HG02885 (cell line): Measurements from ENCODE around the gene WASF2.
"Not testable (repeated sequence)": the region's sequence is repeated elsewhere in the genome, so short reads cannot be mapped to it uniquely, and the experiment has no call there.

ENCODE experiments used
- ATAC-seq: cut with Tn5 transposase; IDR thresholded peaks from one replicate; pipeline ENCODE4 v1.9.1; 2021; ENCODE audit warnings: mild to moderate bottlenecking; ENCODE audit not compliant: unreplicated experiment, poor library complexity

Gene WASF2

DNA sequence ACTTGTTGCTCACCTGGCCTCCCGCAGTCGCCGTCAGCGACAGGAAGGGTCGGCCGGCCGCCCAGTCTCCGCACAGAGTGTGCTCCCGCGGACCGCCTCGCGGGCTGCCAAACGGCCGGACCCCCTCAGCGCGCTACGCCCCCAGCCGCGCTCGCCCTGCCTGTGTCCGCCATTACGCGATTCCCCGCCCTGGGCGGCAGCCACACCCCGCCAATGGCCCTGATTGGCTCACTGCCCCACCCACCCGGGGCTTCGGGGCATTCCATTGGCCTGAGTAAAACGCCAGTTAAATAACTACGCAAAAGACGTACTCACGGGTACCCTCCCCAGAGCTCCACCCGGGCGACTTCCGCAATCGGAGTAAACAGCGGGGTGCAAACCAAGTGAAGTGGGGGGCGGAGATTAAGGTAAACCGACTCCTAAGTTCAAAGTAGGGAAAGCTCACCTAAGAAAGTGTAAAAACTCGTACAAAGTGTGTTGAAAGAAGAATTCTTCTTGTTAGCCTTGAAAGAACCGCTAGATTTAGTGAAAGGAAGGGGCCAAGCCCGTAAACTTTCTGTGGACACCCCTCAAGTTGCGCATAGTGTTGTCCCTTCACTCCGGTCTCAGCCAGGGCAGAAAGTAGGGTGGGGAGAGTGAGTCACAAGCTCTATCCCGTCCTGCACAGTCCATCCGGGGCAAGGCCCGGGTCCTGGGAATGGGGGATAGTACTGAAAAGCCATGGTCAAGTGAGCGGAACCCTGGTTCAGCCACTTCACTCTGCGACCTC is at the start of gene WASF2:
TSS of gene WASF2 (minus strand) at position 195 of the 769 bp plus-strand sequence. CDS start 61,277 bp downstream, outside the sequence.
- ATAC-seq, result peak; percentile 87

GRCh38 chr1:27538793-27539192 is 48.8 kb upstream of the WASF2 start:
- no peak for ATAC-seq

DNA sequence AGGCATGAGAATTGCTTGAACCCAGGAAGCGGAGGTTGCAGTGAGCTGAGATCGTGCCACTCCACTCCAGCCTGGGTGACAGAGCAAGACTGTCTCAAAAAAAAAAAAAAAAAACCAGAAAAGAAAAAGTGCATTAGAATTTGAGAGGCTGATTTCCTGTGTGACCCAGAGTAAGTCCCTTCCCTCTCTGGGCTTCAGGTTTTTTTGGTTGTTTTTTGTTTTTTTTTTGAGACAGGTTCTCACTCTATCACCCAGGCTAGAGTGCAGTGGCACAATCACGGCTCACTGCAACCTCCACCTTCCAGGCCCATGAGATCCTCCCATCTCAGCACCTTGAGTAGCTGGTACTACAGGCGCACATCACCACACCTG is 48.3 kb upstream of the WASF2 start:
- not testable (repeated sequence) for ATAC-seq

DNA sequence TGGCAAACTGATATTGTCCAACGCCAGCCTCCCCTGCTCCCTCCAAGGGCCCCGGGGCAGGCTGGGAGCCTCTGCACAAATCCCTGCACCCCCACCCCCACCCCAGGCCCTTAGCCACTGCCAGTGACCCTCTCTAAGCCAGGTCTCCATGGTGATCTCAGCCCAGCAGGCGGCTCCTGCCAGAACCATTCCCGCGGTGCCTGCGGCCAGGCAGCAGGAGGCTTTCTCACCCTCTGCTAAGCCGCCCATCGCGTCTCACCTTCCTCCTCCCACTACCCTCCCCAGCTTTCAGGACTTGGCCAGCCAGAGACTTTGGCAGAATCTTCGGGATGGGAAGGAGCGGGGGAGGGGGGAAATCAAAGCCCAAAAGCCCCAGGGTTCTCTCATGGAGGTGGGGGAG is 46.8 kb upstream of the WASF2 start:
- no peak for ATAC-seq

DNA sequence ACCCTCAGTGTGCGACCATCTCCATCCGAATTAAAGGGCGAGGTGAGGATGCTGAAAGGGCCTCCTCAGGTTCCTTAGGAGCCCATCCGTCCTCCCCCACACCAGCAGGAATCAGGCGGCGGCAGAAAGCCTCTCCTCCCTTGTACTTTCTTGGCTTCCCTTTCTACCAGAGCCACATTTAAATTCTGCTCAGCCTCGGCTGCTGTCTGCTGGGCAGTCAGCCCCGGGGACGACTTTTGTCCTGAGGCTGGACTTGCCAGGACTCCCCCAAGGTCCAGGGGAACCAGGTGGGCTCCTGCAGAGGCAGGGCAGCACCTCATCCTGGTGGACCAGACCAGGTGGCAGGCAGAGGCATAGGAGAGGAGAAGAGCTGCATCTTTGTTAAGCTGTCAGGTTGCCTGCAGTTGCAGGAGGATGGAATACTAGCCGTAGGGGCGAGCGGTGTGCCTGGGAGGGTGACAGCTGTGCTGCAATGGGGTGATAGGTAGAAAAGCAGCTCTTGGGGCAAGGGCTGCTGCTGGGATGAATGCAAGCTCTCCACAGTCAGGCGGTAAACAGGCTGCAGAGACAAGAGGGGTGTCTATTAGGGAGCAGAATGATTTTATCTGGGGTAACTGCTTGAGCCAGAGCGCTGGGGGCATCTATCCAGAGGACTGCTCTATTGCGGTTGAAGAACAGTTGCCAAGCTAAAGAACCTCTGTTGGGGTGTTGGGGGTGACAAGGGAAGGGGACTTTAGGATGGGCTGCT is 46.2 kb upstream of the WASF2 start:
- no peak for ATAC-seq

DNA sequence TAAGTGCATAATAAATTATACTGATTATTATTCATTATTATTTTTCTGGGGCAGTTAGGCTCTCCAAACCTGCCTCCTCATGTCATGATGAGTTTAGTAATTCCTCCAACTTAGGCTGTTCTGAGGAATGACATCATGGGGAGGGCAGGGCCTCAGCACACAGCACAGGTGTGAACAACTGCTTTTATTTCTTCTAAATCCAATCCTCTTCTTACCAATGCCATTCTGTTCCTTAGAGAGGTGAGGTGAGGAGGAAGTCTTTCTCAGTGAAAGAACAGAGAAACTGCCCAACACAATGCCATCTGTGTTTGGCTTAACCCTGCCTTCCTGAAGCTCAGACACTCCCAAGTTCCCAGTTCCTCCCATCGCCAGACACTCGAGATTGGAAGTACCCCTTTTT is 45.4 kb upstream of the WASF2 start:
- no peak for ATAC-seq

DNA sequence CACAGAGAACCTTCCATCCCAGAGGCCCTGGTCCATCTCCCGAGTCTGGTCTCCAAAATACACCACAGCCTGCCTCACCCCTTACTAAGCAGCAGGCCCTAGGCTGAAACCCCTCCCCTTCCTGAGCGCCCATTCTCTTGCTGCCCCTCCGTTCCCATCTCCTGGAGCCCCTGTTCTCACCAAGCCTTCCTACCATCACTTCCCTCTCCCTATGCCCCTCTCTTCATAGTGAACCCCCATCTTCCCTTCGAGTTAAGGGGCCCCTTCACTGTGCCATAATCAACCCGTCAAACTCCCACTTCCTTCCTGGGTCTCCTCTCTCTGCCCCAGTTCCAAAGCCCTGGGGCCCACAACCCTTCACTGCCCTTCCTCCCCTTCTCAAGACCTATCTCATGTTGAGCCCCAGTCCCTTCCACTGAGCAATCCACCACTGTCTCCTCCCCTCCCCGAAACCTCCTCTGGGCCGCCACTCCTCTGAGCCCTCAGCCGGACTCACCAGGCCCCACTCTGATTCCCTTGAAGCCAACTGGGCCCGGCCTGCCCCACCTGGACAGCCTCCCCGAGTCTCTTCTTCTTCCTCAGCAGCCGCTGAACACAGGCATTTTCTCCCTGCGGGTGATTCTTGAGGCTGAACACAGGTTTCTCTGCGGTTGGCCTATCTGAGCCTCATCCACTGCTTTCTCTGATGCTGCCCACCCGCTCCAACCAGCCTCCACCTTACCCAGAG is 42.2 kb upstream of the WASF2 start:
- no peak for ATAC-seq

GRCh38 chr1:27530192-27530591 is 40.2 kb upstream of the WASF2 start:
- ATAC-seq, result no peak

DNA sequence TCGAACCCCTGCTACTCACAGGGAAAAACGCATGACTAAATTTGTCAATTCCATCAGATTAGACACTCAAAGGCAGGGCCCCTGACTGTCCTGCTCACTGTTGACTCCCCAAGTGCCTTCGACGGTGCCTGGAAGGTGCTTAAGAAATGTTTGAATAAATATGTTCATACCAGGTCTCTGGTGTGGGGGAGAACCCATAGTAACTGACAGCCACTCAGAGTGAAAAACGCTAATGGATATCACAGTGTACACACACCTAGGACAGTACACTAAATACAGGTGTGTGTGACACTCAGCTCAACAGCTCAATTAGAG is 39.7 kb upstream of the WASF2 start:
- no peak for ATAC-seq

GRCh38 chr1:27528818-27529703 is 39.1 kb upstream of the WASF2 start:
- ATAC-seq, result no peak

GRCh38 chr1:27527890-27528817 is 38.2 kb upstream of the WASF2 start:
- ATAC-seq, result no peak

DNA sequence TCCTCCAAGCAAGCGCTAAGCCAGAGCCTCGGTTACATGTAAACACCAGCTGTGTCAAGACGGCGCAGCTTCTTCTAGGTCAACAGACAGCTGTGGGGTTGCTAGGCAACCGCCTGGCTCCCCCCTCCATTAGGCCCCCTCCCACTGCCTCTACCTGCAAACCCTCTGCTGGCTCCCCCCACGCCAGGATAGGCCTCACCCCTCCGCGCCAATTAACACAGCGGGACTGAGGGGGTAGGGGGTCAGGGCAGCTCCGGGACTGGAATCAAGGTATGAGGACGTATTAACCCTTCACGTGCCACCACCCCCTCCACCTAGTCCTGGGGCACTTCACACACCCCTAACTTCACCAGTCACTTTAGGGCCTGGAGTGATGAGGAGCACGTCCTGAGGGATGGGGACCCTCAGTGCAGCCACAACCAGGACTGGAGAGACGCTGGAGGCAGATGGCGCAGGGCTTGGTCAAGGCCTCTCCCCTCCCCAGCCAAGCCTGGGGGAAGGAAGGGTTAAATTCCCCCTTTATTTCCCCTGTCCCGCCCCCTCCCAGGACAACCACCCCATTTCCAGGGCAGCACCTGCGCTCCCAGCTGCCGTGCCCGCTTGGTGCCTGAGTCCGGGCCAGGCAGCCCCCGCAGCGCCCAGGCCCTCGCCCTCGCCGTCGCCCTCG is 37.4 kb upstream of the WASF2 start:
- ATAC-seq, result no peak

GRCh38 chr1:27526569-27527222 is 36.7 kb upstream of the WASF2 start:
- no peak for ATAC-seq

DNA sequence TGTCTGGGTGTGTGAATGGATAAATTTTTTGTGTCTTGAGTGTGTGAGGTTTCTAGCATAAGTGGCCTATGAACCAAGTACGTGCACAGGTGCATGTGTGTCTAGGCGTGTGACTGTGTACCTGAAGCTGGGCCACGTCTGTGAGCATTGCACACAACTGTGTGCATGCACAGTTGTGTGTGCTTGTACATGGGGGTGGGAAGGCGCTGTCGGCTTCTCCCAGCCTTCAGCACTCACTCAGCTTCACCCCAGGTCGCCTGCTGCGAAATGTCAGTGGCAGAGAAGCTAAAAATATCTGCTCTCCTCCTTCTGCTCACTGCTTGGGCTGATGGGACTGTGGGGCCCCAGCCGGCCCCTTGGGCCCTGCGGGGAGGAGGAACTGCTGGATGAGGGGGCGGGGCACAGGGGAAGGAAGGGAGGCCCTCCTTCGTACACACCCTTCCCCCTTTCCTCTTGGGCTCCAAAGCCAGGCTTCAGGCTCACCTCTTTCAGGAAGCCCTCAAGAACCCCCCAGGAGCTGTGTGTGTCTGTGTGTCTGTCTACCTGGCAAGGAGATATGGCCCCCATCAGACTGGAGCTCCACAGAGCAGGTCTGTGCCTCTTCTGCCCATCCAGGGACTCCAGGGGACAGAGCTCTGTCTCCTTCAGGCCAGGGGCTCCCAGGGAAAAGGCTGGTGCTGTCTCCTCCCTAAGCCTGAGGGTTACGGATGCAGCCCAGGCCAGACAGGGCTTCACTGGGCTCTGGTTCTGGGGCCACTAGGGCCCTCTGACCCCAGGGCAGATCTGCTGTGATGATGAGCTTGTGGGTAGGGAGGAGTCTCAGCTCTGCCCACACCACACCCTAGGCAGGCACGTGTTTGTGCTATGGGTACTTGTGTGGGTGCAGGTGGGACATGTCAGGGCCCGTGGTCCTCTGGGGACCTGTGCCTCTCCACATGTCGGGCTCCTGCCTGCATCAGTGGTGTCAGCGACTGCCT is 35.6 kb upstream of the WASF2 start:
- ATAC-seq, result peak; percentile 63

- ATAC-seq, result no peak
Observed at GRCh38 chr1:27523337-27524020, 33.5 kb upstream of the WASF2 start.
